GM23338 (cell line): Measurements from ENCODE around the gene KIF18B. TPM values are rescaled to one million over a fixed set of nuclear protein-coding genes. Genes with fewer than 3 reads are reported as not detected.

Experiments used
- ATAC-seq: fragments of 200-7000 bp; cut with Tn5 transposase; 3 replicates; pipeline ENCODE4 v1.9.1; 2020
- DNase-seq: peaks from one replicate; pipeline ENCODE4 v3.0.0-alpha.2; 2015; ENCODE audit warnings: low spot score
- H2AFZ ChIP-seq: fragments of 200-600 bp; sonication (generic); 2 replicates; pipeline ENCODE4 v1.8.0; 2016; ENCODE audit warnings: antibody characterized with exemption, mild to moderate bottlenecking, moderate library complexity
- H3F3A ChIP-seq: fragments of 200-600 bp; sonication (generic); replicated peaks from 2 replicates; pipeline ENCODE4 v1.8.0; 2017; ENCODE audit warnings: antibody characterized with exemption, mixed run types, low read depth
- H3K27ac ChIP-seq: fragments of 200-600 bp; sonication (generic); 2 replicates; pipeline ENCODE4 v1.6.1; 2016; ENCODE audit warnings: low read depth
- H3K27me3 ChIP-seq: fragments of 200-600 bp; sonication (generic); 2 replicates; pipeline ENCODE4 v1.8.0; 2016; ENCODE audit warnings: mild to moderate bottlenecking, mixed run types, moderate library complexity; ENCODE audit not compliant: insufficient read depth
- H3K36me3 ChIP-seq: fragments of 200-600 bp; sonication (generic); 2 replicates; pipeline ENCODE4 v1.8.0; 2016; ENCODE audit warnings: mild to moderate bottlenecking; ENCODE audit not compliant: insufficient read depth
- H3K4me1 ChIP-seq: fragments of 200-600 bp; sonication (generic); 2 replicates; pipeline ENCODE4 v1.8.0; 2016; ENCODE audit warnings: mild to moderate bottlenecking, moderate library complexity; ENCODE audit not compliant: insufficient read depth
- H3K4me2 ChIP-seq: fragments of 200-600 bp; sonication (generic); 2 replicates; pipeline ENCODE4 v1.7.1; 2017; ENCODE audit warnings: mixed run types
- H3K4me3 ChIP-seq: fragments of 200-600 bp; sonication (generic); 2 replicates; pipeline ENCODE4 v1.6.1; 2016; ENCODE audit warnings: mixed run types
- H3K79me2 ChIP-seq: fragments of 200-600 bp; sonication (generic); replicated peaks from 2 replicates; pipeline ENCODE4 v1.8.0; 2017; ENCODE audit warnings: mild to moderate bottlenecking; ENCODE audit not compliant: insufficient read depth
- H3K9me2 ChIP-seq: fragments of 200-600 bp; sonication (generic); 2 replicates; pipeline ENCODE4 v1.8.0; 2017; ENCODE audit not compliant: insufficient read depth
- H4K20me1 ChIP-seq: fragments of 200-600 bp; sonication (generic); replicated peaks from 2 replicates; pipeline ENCODE4 v1.8.0; 2017; ENCODE audit warnings: mild to moderate bottlenecking; ENCODE audit not compliant: insufficient read depth
- H3K27ac Mint-ChIP-seq: 2 replicates; pipeline ENCODE4 v1.8.0; 2020; ENCODE audit warnings: inconsistent platforms, mild to moderate bottlenecking, moderate library complexity, mixed read lengths
- H3K27me3 Mint-ChIP-seq: 3 replicates; pipeline ENCODE4 v1.8.0; 2022; ENCODE audit warnings: low read depth, mild to moderate bottlenecking, moderate library complexity, mixed read lengths, inconsistent platforms; ENCODE audit not compliant: insufficient read depth, poor library complexity
- H3K36me3 Mint-ChIP-seq: 3 replicates; pipeline ENCODE4 v1.8.0; 2021; ENCODE audit warnings: low read depth, mild to moderate bottlenecking, inconsistent platforms, moderate library complexity, mixed read lengths
- H3K4me1 Mint-ChIP-seq: 3 replicates; pipeline ENCODE4 v1.8.0; 2020; ENCODE audit warnings: mild to moderate bottlenecking, inconsistent platforms, mixed read lengths
- H3K4me3 Mint-ChIP-seq: 3 replicates; pipeline ENCODE4 v1.8.0; 2021; ENCODE audit warnings: moderate library complexity, mild to moderate bottlenecking, inconsistent platforms, mixed read lengths
- H3K9me3 Mint-ChIP-seq: 3 replicates; pipeline ENCODE4 v1.8.0; 2020; ENCODE audit warnings: moderate library complexity, mild to moderate bottlenecking, inconsistent platforms, mixed read lengths
- CREB1 ChIP-seq: fragments of 250-450 bp; sonication (Bioruptor Pico); IDR thresholded peaks from 2 replicates; pipeline ENCODE4 v1.5.0; 2020; ENCODE audit warnings: low read depth, mild to moderate bottlenecking, moderate library complexity
- EZH2 ChIP-seq: fragments of 200-600 bp; sonication (generic); IDR thresholded peaks from one replicate; pipeline ENCODE4 v1.8.0; 2017; ENCODE audit warnings: antibody characterized with exemption, mild to moderate bottlenecking, low read depth; ENCODE audit not compliant: unreplicated experiment
- EZH2phosphoT487 ChIP-seq: fragments of 200-600 bp; sonication (generic); IDR thresholded peaks from one replicate; pipeline ENCODE4 v1.8.1; 2018; ENCODE audit warnings: antibody characterized with exemption; ENCODE audit not compliant: unreplicated experiment
- JUNB ChIP-seq: IDR thresholded peaks from one replicate; pipeline ENCODE4 v1.6.1; 2016; ENCODE audit warnings: antibody characterized with exemption; ENCODE audit not compliant: unreplicated experiment
- NANOG ChIP-seq: IDR thresholded peaks from 2 replicates; pipeline ENCODE4 v1.6.1; 2016; ENCODE audit warnings: antibody characterized with exemption, borderline replicate concordance
- POLR2AphosphoS5 ChIP-seq: IDR thresholded peaks from 2 replicates; pipeline ENCODE4 v1.6.1; 2016; ENCODE audit warnings: antibody characterized with exemption, low read depth
- STAT1 ChIP-seq: IDR thresholded peaks from one replicate; pipeline ENCODE4 v1.6.1; 2016; ENCODE audit warnings: antibody characterized with exemption; ENCODE audit not compliant: unreplicated experiment
- ZNF114 ChIP-seq: fragments of 250-450 bp; sonication (Bioruptor Pico); IDR thresholded peaks from 2 replicates; pipeline ENCODE4 v1.5.0; 2020; ENCODE audit warnings: mild to moderate bottlenecking, moderate library complexity
- ZNF331 ChIP-seq: fragments of 250-450 bp; sonication (Bioruptor Pico); IDR thresholded peaks from 2 replicates; pipeline ENCODE4 v1.5.0; 2020; ENCODE audit warnings: low read depth, mild to moderate bottlenecking, moderate library complexity
- polyA plus RNA-seq: library from polyadenylated mRNA; unstranded; fragments of >200 nt; fragmentation: Nextera tagmentation; extraction: Ambion mirVana; gene quantifications from 2 replicates; pipeline ENCODE4 v1.2.1, GENCODE V29; 2016
- total RNA-seq: library from RNA; depleted of rRNA; stranded (reverse); fragments of >200 nt; shearing (Covaris generic); gene quantifications from 2 replicates; pipeline ENCODE4 v1.2.3, GENCODE V29; 2014
- TF ChIP-seq, protein P1 (sequence below): IDR thresholded peaks from one replicate; pipeline ENCODE4 v1.6.1; 2018; ENCODE audit warnings: antibody characterized with exemption; ENCODE audit not compliant: unreplicated experiment
- TF ChIP-seq, protein P2 (sequence below), 2 experiments: fragments of 200-600 bp in 1 of 2; sonication (generic) in 1 of 2; conservative IDR thresholded peaks; 2 replicates each; pipeline versions ENCODE4 v1.5.1 to v1.6.1; 2016 to 2017; ENCODE audit warnings: antibody characterized with exemption in 2 of 2, low read depth in 2 of 2, mild to moderate bottlenecking in 2 of 2, moderate library complexity in 1 of 2
- TF ChIP-seq, protein P3 (sequence below): fragments of 250-450 bp; sonication (Bioruptor Pico); IDR thresholded peaks from 2 replicates; pipeline ENCODE4 v1.5.0; 2020; ENCODE audit warnings: mild to moderate bottlenecking, moderate library complexity
- TF ChIP-seq, protein P4 (sequence below): IDR thresholded peaks from 2 replicates; pipeline ENCODE4 v1.6.1; 2016; ENCODE audit warnings: antibody characterized with exemption

The KIF18B gene
- total and polyA plus RNA-seq, 2 experiments from 2014 or later, result 14.1 to 28.4 TPM

DNA sequence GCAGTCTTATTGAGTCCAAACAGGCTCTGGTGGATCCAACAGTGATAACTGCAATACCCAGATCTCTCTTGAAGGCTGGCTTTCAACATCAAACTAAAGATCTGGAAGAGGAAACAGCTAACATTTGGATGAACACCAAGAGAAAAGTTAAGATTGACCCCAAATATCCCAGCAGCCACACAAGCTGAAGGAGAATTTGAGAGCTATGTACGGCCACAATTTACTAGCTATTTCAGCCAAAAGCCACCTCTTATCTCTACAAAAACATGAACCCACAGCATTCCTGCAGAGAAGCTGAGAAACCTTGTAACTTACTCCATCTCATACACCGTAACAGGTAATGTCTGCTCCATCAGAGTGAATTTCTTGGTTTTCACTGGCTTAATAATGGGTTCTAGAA lies 62.6 kb downstream of the KIF18B start:
- Histone ChIP-seq H3K9me2 (no peaks in the 10 kb centered on the region), H3K4me1 (no peaks in the 10 kb centered on the region), H3K79me2 (peaks cover 34% of the 10 kb centered on the region), H3F3A (peaks cover 16% of the 10 kb centered on the region; the same call in 1 of the 2 replicates), H3K4me2 (no peak overlapping the region), H4K20me1 (peaks cover 37% of the 10 kb centered on the region), H3K36me3 (peaks cover 54% of the 10 kb centered on the region), H3K27me3 (no peaks in the 10 kb centered on the region), H2AFZ (no peak overlapping the region), H3K4me3 (no peak overlapping the region), H3K27ac (no peak overlapping the region)
- no peak overlapping the region for H3K27ac Mint-ChIP-seq
- peaks cover 55% of the 10 kb centered on the region for H3K36me3 Mint-ChIP-seq
- H3K9me3 Mint-ChIP-seq, result no peaks in the 10 kb centered on the region
- ATAC-seq (no peak), DNase-seq (no peak)
- H3K27me3 Mint-ChIP-seq, result peaks cover 2% of the 10 kb centered on the region
- H3K4me3 Mint-ChIP-seq, result no peak overlapping the region
- no peak for TF ChIP-seq STAT1
- TF ChIP-seq, protein P1, sequence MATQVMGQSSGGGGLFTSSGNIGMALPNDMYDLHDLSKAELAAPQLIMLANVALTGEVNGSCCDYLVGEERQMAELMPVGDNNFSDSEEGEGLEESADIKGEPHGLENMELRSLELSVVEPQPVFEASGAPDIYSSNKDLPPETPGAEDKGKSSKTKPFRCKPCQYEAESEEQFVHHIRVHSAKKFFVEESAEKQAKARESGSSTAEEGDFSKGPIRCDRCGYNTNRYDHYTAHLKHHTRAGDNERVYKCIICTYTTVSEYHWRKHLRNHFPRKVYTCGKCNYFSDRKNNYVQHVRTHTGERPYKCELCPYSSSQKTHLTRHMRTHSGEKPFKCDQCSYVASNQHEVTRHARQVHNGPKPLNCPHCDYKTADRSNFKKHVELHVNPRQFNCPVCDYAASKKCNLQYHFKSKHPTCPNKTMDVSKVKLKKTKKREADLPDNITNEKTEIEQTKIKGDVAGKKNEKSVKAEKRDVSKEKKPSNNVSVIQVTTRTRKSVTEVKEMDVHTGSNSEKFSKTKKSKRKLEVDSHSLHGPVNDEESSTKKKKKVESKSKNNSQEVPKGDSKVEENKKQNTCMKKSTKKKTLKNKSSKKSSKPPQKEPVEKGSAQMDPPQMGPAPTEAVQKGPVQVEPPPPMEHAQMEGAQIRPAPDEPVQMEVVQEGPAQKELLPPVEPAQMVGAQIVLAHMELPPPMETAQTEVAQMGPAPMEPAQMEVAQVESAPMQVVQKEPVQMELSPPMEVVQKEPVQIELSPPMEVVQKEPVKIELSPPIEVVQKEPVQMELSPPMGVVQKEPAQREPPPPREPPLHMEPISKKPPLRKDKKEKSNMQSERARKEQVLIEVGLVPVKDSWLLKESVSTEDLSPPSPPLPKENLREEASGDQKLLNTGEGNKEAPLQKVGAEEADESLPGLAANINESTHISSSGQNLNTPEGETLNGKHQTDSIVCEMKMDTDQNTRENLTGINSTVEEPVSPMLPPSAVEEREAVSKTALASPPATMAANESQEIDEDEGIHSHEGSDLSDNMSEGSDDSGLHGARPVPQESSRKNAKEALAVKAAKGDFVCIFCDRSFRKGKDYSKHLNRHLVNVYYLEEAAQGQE, result no peak
- TF ChIP-seq, protein P2, sequence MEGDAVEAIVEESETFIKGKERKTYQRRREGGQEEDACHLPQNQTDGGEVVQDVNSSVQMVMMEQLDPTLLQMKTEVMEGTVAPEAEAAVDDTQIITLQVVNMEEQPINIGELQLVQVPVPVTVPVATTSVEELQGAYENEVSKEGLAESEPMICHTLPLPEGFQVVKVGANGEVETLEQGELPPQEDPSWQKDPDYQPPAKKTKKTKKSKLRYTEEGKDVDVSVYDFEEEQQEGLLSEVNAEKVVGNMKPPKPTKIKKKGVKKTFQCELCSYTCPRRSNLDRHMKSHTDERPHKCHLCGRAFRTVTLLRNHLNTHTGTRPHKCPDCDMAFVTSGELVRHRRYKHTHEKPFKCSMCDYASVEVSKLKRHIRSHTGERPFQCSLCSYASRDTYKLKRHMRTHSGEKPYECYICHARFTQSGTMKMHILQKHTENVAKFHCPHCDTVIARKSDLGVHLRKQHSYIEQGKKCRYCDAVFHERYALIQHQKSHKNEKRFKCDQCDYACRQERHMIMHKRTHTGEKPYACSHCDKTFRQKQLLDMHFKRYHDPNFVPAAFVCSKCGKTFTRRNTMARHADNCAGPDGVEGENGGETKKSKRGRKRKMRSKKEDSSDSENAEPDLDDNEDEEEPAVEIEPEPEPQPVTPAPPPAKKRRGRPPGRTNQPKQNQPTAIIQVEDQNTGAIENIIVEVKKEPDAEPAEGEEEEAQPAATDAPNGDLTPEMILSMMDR (conservative IDR thresholded peaks at IDR 0.05; ENCODE audit: low read depth in 2 of 2), result no peak
- no peak for TF ChIP-seq CREB1 (CRISPR knock-in tag)
- no peak for TF ChIP-seq EZH2
- TF ChIP-seq, protein P3, sequence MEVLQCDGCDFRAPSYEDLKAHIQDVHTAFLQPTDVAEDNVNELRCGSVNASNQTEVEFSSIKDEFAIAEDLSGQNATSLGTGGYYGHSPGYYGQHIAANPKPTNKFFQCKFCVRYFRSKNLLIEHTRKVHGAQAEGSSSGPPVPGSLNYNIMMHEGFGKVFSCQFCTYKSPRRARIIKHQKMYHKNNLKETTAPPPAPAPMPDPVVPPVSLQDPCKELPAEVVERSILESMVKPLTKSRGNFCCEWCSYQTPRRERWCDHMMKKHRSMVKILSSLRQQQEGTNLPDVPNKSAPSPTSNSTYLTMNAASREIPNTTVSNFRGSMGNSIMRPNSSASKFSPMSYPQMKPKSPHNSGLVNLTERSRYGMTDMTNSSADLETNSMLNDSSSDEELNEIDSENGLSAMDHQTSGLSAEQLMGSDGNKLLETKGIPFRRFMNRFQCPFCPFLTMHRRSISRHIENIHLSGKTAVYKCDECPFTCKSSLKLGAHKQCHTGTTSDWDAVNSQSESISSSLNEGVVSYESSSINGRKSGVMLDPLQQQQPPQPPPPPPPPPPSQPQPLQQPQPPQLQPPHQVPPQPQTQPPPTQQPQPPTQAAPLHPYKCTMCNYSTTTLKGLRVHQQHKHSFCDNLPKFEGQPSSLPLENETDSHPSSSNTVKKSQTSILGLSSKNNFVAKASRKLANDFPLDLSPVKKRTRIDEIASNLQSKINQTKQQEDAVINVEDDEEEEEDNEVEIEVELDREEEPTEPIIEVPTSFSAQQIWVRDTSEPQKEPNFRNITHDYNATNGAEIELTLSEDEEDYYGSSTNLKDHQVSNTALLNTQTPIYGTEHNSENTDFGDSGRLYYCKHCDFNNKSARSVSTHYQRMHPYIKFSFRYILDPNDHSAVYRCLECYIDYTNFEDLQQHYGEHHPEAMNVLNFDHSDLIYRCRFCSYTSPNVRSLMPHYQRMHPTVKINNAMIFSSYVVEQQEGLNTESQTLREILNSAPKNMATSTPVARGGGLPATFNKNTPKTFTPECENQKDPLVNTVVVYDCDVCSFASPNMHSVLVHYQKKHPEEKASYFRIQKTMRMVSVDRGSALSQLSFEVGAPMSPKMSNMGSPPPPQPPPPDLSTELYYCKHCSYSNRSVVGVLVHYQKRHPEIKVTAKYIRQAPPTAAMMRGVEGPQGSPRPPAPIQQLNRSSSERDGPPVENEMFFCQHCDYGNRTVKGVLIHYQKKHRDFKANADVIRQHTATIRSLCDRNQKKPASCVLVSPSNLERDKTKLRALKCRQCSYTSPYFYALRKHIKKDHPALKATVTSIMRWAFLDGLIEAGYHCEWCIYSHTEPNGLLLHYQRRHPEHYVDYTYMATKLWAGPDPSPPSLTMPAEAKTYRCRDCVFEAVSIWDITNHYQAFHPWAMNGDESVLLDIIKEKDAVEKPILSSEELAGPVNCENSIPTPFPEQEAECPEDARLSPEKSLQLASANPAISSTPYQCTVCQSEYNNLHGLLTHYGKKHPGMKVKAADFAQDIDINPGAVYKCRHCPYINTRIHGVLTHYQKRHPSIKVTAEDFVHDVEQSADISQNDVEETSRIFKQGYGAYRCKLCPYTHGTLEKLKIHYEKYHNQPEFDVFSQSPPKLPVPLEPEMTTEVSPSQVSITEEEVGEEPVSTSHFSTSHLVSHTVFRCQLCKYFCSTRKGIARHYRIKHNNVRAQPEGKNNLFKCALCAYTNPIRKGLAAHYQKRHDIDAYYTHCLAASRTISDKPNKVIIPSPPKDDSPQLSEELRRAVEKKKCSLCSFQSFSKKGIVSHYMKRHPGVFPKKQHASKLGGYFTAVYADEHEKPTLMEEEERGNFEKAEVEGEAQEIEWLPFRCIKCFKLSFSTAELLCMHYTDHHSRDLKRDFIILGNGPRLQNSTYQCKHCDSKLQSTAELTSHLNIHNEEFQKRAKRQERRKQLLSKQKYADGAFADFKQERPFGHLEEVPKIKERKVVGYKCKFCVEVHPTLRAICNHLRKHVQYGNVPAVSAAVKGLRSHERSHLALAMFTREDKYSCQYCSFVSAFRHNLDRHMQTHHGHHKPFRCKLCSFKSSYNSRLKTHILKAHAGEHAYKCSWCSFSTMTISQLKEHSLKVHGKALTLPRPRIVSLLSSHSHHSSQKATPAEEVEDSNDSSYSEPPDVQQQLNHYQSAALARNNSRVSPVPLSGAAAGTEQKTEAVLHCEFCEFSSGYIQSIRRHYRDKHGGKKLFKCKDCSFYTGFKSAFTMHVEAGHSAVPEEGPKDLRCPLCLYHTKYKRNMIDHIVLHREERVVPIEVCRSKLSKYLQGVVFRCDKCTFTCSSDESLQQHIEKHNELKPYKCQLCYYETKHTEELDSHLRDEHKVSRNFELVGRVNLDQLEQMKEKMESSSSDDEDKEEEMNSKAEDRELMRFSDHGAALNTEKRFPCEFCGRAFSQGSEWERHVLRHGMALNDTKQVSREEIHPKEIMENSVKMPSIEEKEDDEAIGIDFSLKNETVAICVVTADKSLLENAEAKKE (CRISPR knock-in tag), result no peak
- TF ChIP-seq JUNB, result no peak
- no peak for TF ChIP-seq EZH2phosphoT487
- TF ChIP-seq, protein P4, sequence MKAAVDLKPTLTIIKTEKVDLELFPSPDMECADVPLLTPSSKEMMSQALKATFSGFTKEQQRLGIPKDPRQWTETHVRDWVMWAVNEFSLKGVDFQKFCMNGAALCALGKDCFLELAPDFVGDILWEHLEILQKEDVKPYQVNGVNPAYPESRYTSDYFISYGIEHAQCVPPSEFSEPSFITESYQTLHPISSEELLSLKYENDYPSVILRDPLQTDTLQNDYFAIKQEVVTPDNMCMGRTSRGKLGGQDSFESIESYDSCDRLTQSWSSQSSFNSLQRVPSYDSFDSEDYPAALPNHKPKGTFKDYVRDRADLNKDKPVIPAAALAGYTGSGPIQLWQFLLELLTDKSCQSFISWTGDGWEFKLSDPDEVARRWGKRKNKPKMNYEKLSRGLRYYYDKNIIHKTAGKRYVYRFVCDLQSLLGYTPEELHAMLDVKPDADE, result no peak
- no peak for TF ChIP-seq ZNF331
- TF ChIP-seq POLR2AphosphoS5, result no peak
- no peak for TF ChIP-seq NANOG
- TF ChIP-seq ZNF114, result no peak
- no peaks in the 10 kb centered on the region for H3K4me1 Mint-ChIP-seq
